Endothelial cell of umbilical vein (primary cell): ENCODE data around the gene CFAP46. TPM values are rescaled to one million over a fixed set of nuclear protein-coding genes. Genes with fewer than 3 reads are reported as not detected.

ENCODE experiments used
- BruUV-seq: library from RNA; stranded (reverse); fragments of 400-500 nt; replicated peaks from 2 replicates; lab custom pipeline; 2021; lab: Mats Ljungman, UMichigan
- CTCF ChIA-PET: fragments of 300-600, 350-600 bp; sonication (Branson Sonifier 250); formaldehyde crosslinking; loops from one replicate; lab custom pipeline; 2021; ENCODE audit warnings: antibody characterized with exemption, inconsistent platforms; lab: Charles Lee
- POLR2A ChIA-PET: fragments of 300-600, 350-600 bp; sonication (Branson Sonifier 250); formaldehyde crosslinking; loops from one replicate; lab custom pipeline; 2021; ENCODE audit warnings: antibody characterized with exemption, inconsistent platforms; lab: Charles Lee
- DNase-seq: peaks from one replicate; pipeline ENCODE4 v3.0.0-alpha.2; 2011; ENCODE audit warnings: low read depth, low spot score
- FAIRE-seq: peaks from 2 replicates; lab custom pipeline; 2011; peaks lifted over from hg19 to GRCh38; lab: Jason Lieb, UNC
- H2AFZ ChIP-seq: 2 replicates; pipeline ENCODE4 v1.6.0; 2012; ENCODE audit warnings: low read depth, low read length, control low read depth, inconsistent platforms
- H3K27ac ChIP-seq: 2 replicates; pipeline ENCODE4 v1.5.1; 2011; ENCODE audit warnings: low read depth, mild to moderate bottlenecking, control low read depth, low read length, moderate library complexity; ENCODE audit not compliant: insufficient read depth
- H3K27me3 ChIP-seq, 2 experiments: 2 replicates each; pipeline versions ENCODE4 v1.6.0 to v1.6.1; 2011; ENCODE audit warnings: low read length in 2 of 2, mixed read lengths in 1 of 2; ENCODE audit not compliant: control insufficient read depth in 2 of 2, insufficient read depth in 2 of 2
- H3K36me3 ChIP-seq, 2 experiments: 2 replicates in 1 of 2; 3 replicates in 1 of 2; pipeline ENCODE4 v1.5.1; 2011; ENCODE audit warnings: low read length in 2 of 2, mild to moderate bottlenecking in 1 of 2, moderate library complexity in 1 of 2; ENCODE audit not compliant: control insufficient read depth in 2 of 2, insufficient read depth in 2 of 2; ENCODE audit errors: extremely low read depth in 1 of 2
- H3K4me1 ChIP-seq: 3 replicates; pipeline ENCODE4 v1.5.1; 2011; ENCODE audit warnings: mild to moderate bottlenecking, low read length; ENCODE audit not compliant: control insufficient read depth, insufficient read depth; ENCODE audit errors: extremely low read depth
- H3K4me2 ChIP-seq: 2 replicates; pipeline ENCODE4 v1.6.1; 2011; ENCODE audit warnings: low read length, control low read depth, mixed read lengths; ENCODE audit not compliant: insufficient read depth
- H3K4me3 ChIP-seq, 3 experiments: fragments of 200-600 bp in 1 of 3; sonication (generic), shearing (Covaris generic) in 1 of 3; replicated peaks in 1 of 3; 2 replicates each; pipeline ENCODE4 v1.5.1; 2011 to 2016; ENCODE audit warnings: control low read depth in 3 of 3, low read length in 3 of 3, mild to moderate bottlenecking in 2 of 3, inconsistent platforms in 1 of 3, low read depth in 1 of 3, moderate library complexity in 1 of 3; ENCODE audit not compliant: insufficient read depth in 1 of 3
- H3K79me2 ChIP-seq: 2 replicates; pipeline ENCODE4 v1.6.0; 2012; ENCODE audit warnings: low read length, inconsistent platforms; ENCODE audit not compliant: control insufficient read depth, insufficient read depth
- H3K9ac ChIP-seq: replicated peaks from 2 replicates; pipeline ENCODE3; 2011; ENCODE audit warnings: low read length, control low read depth; ENCODE audit not compliant: insufficient read depth; ENCODE audit errors: extremely low read depth
- H3K9me1 ChIP-seq: replicated peaks from 3 replicates; pipeline ENCODE4 v1.6.0; 2011; ENCODE audit warnings: mild to moderate bottlenecking, low read length; ENCODE audit not compliant: control insufficient read depth, insufficient read depth; ENCODE audit errors: extremely low read depth
- H3K9me3 ChIP-seq: replicated peaks from 2 replicates; pipeline ENCODE4 v1.5.1; 2012; ENCODE audit warnings: low read length, inconsistent platforms; ENCODE audit not compliant: control insufficient read depth, insufficient read depth
- H4K20me1 ChIP-seq: replicated peaks from 2 replicates; pipeline ENCODE3; 2011; ENCODE audit warnings: mild to moderate bottlenecking, low read length; ENCODE audit not compliant: control insufficient read depth, insufficient read depth; ENCODE audit errors: extremely low read depth
- EZH2 ChIP-seq: IDR thresholded peaks from 2 replicates; pipeline ENCODE4 v1.6.1; 2012; ENCODE audit warnings: borderline replicate concordance, low read depth, mild to moderate bottlenecking, moderate library complexity, low read length, inconsistent platforms; ENCODE audit not compliant: severe bottlenecking
- FOS ChIP-seq: IDR thresholded peaks from 2 replicates; pipeline ENCODE4 v1.6.1; 2011; ENCODE audit warnings: mild to moderate bottlenecking, low read length, moderate library complexity, borderline replicate concordance; ENCODE audit not compliant: insufficient read depth
- GATA2 ChIP-seq: IDR thresholded peaks from 2 replicates; pipeline ENCODE4 v1.7.0; 2011; ENCODE audit warnings: low read depth, mild to moderate bottlenecking, moderate library complexity, mixed read lengths, low read length; ENCODE audit not compliant: insufficient read length, insufficient read depth
- JUN ChIP-seq: IDR thresholded peaks from 2 replicates; pipeline ENCODE4 v1.6.1; 2011; ENCODE audit warnings: borderline replicate concordance, low read depth; ENCODE audit not compliant: insufficient read length, insufficient read depth
- MYC ChIP-seq: IDR thresholded peaks from one replicate; pipeline ENCODE4 v1.6.1; 2011; ENCODE audit warnings: mild to moderate bottlenecking, low read depth, low read length
- POLR2A ChIP-seq: IDR thresholded peaks from 2 replicates; pipeline ENCODE4 v1.6.1; 2012; ENCODE audit warnings: low read depth, mild to moderate bottlenecking, control low read depth, low read length
- POLR2AphosphoS5 ChIP-seq: IDR thresholded peaks from 2 replicates; pipeline ENCODE4 v1.6.1; 2012; ENCODE audit warnings: low read depth, mild to moderate bottlenecking, control low read depth, low read length, moderate library complexity; ENCODE audit not compliant: insufficient read depth
- dilution Hi-C: fragments of 300-500 bp; cut with MboI; formaldehyde crosslinking; loops from one replicate; pipeline ENCODE4 v1.15.0; 2019; ENCODE audit warnings: low sequenced_read_pairs; ENCODE audit not compliant: extremely low pct_ligation_motif_present
- intact Hi-C: fragments of 100-400 bp; cut with micrococcal nuclease; formaldehyde crosslinking; loops from one replicate; pipeline ENCODE4 v1.10.0; 2022
- polyA plus RNA-seq, 4 experiments: library from polyadenylated mRNA; depleted of rRNA in 3 of 4; stranded (reverse) in 3 of 4; unstranded in 1 of 4; fragments of >200 nt; gene quantifications; 2 replicates each; pipeline versions ENCODE4 v1.2.1 to v1.2.3, GENCODE V29; 2011 to 2012; ENCODE audit warnings: missing spikeins in 1 of 4
- total RNA-seq: library from RNA; stranded (reverse); gene quantifications from 2 replicates; pipeline ENCODE4 v1.2.3, GENCODE V29; 2021
- TF ChIP-seq, protein P1 (sequence below): IDR thresholded peaks from 2 replicates; pipeline ENCODE4 v1.6.1; 2011; ENCODE audit not compliant: insufficient read depth, insufficient read length
- TF ChIP-seq, protein P2 (sequence below), 2 donors: IDR thresholded peaks; 1 replicate in 1 of 2; 2 replicates in 1 of 2; pipeline ENCODE4 v1.5.1; 2011; ENCODE audit warnings: low read length in 2 of 2, mild to moderate bottlenecking in 2 of 2, moderate library complexity in 2 of 2, control low read depth in 1 of 2, inconsistent platforms in 1 of 2, low read depth in 1 of 2; ENCODE audit not compliant: insufficient read depth in 1 of 2; ENCODE audit errors: extremely low read depth in 1 of 2

Gene CFAP46
- total and polyA plus RNA-seq, 2 donors (not counting 3 experiments of a cell fraction or from before 2014, with no cell fraction given): 0.75 to 0.98 TPM

DNA sequence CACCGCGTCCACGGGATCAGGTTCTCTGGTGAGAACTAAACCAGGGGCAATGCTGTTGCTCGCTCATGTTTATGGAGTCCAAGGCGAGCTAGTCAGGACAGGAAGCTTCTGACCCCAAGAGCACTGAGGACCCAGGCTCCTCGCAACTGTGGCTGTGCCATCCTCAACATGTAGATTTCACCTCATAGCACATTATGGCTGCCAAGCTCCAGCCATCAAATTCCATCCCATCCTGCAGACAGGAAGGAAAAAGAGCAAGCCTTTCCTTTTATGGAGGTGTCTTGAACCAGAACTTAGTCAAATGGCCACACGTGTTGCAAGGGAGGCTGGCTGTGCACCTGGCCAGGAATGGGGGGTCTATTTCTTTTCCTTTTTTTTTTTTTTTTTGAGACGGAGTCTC lies 140.3 kb downstream of the CFAP46 start:
- FAIRE-seq (no peak), DNase-seq (no peak)
- no peak overlapping the region for H2AFZ ChIP-seq
- dilution Hi-C loops: no loop called here
- H3K4me3 ChIP-seq: no peak overlapping the region
- H3K4me2 ChIP-seq: no peak overlapping the region
- BruUV-seq: no TSS peak
- no peaks in the 10 kb centered on the region for H3K4me1 ChIP-seq
- ChIA-PET CTCF (no interaction called here), POLR2A (interaction anchor here (0.6 kb wide), 1 partner anchor 236 kb away, joined by 4 read pairs; no protein-coding TSS in a partner anchor)
- no peaks in the 10 kb centered on the region for H3K9me1 ChIP-seq
- no peaks in the 10 kb centered on the region for H4K20me1 ChIP-seq
- no peaks in the 10 kb centered on the region for H3K79me2 ChIP-seq
- intact Hi-C loops: no loop called here
- TF ChIP-seq MYC: no peak
- TF ChIP-seq, protein P1, sequence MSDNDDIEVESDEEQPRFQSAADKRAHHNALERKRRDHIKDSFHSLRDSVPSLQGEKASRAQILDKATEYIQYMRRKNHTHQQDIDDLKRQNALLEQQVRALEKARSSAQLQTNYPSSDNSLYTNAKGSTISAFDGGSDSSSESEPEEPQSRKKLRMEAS: no peak
- TF ChIP-seq POLR2AphosphoS5: no peak
- TF ChIP-seq GATA2: no peak
- TF ChIP-seq FOS: no peak
- no peak for TF ChIP-seq JUN
- no peak for TF ChIP-seq POLR2A
- TF ChIP-seq, protein P2, sequence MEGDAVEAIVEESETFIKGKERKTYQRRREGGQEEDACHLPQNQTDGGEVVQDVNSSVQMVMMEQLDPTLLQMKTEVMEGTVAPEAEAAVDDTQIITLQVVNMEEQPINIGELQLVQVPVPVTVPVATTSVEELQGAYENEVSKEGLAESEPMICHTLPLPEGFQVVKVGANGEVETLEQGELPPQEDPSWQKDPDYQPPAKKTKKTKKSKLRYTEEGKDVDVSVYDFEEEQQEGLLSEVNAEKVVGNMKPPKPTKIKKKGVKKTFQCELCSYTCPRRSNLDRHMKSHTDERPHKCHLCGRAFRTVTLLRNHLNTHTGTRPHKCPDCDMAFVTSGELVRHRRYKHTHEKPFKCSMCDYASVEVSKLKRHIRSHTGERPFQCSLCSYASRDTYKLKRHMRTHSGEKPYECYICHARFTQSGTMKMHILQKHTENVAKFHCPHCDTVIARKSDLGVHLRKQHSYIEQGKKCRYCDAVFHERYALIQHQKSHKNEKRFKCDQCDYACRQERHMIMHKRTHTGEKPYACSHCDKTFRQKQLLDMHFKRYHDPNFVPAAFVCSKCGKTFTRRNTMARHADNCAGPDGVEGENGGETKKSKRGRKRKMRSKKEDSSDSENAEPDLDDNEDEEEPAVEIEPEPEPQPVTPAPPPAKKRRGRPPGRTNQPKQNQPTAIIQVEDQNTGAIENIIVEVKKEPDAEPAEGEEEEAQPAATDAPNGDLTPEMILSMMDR (IDR thresholded peaks at IDR 0.05; ENCODE audit: extremely low read depth in 1 of 2, insufficient read depth in 1 of 2, low read depth in 1 of 2, low read length in 2 of 2): no peak
- TF ChIP-seq EZH2: no peak
- H3K36me3 ChIP-seq: no peaks in the 10 kb centered on the region
- H3K27me3 ChIP-seq: no peaks in the 10 kb centered on the region
- no peak overlapping the region for H3K9ac ChIP-seq
- no peak overlapping the region for H3K27ac ChIP-seq
- no peaks in the 10 kb centered on the region for H3K9me3 ChIP-seq
